ES-I3 (cell line): Measurements from ENCODE around the gene ACVRL1.

ENCODE experiments used
- H3K36me3 ChIP-seq: 2 replicates; pipeline ENCODE4 v1.6.1; 2013; ENCODE audit warnings: mild to moderate bottlenecking, low read length, control low read depth, moderate library complexity; ENCODE audit not compliant: insufficient read depth
- H3K4me1 ChIP-seq: 2 replicates; pipeline ENCODE4 v1.6.1; 2013; ENCODE audit warnings: mild to moderate bottlenecking, control low read depth, low read length; ENCODE audit not compliant: insufficient read depth
- H3K9ac ChIP-seq: 2 replicates; pipeline ENCODE4 v1.6.1; 2013; ENCODE audit warnings: low read depth, mild to moderate bottlenecking, low read length, moderate library complexity
- H3K9me3 ChIP-seq: 2 replicates; pipeline ENCODE4 v1.6.1; 2013; ENCODE audit warnings: mild to moderate bottlenecking, low read length, moderate library complexity; ENCODE audit not compliant: control insufficient read depth, insufficient read depth

The ACVRL1 gene

GRCh38 chr12:51944608-51945233, 37.4 kb downstream of the ACVRL1 start:
- no peak overlapping the region for H3K9ac ChIP-seq
- no peaks in the 10 kb centered on the region for H3K4me1 ChIP-seq
- no peaks in the 10 kb centered on the region for H3K36me3 ChIP-seq
- H3K9me3 ChIP-seq, result peaks cover 2% of the 10 kb centered on the region; the same call in 1 of the 2 replicates

DNA sequence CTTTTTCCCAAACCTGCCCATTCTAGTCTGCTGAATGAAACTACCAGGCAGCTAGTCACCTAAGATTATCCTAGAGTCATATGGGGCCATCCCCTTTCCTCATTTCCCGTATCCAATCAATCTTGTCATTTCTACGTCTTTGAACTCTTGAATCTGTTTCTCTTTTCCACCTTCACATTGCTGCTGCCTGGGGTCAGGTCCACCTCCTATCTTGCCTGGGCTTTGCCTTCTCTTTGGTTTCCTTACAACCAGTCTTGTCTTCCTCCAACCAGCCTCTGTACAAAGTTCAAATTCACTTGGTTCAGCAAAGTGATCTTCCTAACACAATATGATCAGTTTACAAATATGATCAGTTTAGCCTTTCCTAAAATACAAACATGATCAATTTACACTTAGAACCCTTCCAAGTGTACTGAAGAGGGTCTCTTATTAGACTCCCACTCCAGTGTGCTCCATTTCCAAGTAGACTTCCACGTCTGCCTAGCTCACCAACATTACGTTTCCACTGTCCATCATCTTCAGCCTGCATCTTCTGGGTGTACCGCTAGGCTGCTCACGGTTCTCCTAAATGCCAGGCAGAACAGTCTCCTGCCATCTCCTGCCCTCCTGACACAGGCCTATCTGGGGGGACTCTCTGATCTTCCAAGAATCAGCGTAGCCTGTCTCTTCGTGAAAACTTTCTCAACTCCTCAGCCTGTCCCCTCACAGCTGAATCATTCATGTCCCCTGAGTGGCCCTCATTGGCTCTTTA, 40.1 kb downstream of the ACVRL1 start:
- Histone ChIP-seq H3K4me1 (no peaks in the 10 kb centered on the region), H3K36me3 (no peaks in the 10 kb centered on the region), H3K9me3 (peaks cover 2% of the 10 kb centered on the region; the same call in 1 of the 2 replicates), H3K9ac (no peak overlapping the region)

GRCh38 chr12:51948066-51948465, 40.8 kb downstream of the ACVRL1 start:
- H3K9me3 ChIP-seq, result peaks cover 2% of the 10 kb centered on the region; the same call in 1 of the 2 replicates
- no peak overlapping the region for H3K9ac ChIP-seq
- no peaks in the 10 kb centered on the region for H3K36me3 ChIP-seq
- H3K4me1 ChIP-seq, result peaks cover 3% of the 10 kb centered on the region; the same call in 1 of the 2 replicates

DNA sequence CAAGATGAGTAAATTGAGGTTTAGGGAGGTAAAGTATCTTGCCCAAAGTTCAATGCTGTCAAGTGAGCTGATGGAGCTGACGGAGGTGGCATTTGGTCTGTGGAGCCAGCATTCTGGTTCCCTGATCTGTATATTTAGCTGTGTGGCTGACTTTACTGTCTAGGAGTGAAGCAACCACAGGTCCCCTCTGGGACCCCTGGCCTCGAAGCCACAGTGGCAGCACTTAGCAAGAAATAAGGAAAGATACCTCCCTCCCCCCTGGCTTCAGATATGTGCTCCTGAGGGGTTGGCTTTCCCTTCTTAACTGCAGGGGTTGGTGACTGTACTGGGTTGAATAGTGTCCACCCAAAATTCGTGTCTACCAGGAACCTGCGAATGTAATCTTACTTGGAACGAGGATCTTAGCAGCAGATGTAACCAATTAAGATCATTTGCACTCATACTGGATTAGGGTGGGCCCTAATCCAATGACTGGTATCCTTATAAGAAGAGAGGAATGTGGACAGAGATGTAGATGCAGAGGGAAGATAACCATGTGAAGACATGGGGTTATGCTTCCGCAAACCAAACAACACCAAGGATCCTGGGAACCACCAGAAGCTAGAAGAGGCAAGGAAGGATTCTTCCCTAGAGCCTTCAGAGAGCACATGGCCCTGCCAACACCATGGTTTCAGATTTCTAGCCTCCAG, 42.2 kb downstream of the ACVRL1 start:
- Histone ChIP-seq H3K9me3 (peaks cover 2% of the 10 kb centered on the region; the same call in 1 of the 2 replicates), H3K36me3 (no peaks in the 10 kb centered on the region), H3K9ac (no peak overlapping the region), H3K4me1 (peaks cover 6% of the 10 kb centered on the region; the same call in 1 of the 2 replicates)

DNA sequence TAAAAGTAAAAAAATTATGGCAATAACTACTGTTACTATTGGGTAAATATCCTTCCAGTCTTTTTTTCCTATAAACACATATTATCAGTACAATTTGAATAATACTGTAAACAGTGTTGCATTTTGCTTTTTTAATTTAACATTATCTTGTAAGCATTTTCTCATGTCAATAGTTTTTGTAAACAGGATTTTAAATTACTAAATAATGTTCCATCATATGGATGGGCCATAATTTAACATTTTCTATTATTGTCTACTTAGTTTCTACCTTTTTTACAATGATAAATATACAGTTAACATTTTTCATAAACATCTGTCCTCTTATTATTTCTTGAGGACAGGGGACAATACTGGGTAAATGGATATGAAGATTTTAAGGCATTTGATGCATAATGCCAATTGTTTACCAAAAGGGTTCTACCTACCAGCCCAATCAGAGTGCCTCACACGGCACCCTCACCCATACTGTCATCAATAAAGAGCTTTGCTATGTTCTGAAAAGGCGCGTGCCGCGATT, 43.4 kb downstream of the ACVRL1 start:
- Histone ChIP-seq H3K36me3 (no peaks in the 10 kb centered on the region), H3K9me3 (no peaks in the 10 kb centered on the region), H3K4me1 (peaks cover 6% of the 10 kb centered on the region; the same call in 1 of the 2 replicates), H3K9ac (peak overlapping the region; percentile 49)

DNA sequence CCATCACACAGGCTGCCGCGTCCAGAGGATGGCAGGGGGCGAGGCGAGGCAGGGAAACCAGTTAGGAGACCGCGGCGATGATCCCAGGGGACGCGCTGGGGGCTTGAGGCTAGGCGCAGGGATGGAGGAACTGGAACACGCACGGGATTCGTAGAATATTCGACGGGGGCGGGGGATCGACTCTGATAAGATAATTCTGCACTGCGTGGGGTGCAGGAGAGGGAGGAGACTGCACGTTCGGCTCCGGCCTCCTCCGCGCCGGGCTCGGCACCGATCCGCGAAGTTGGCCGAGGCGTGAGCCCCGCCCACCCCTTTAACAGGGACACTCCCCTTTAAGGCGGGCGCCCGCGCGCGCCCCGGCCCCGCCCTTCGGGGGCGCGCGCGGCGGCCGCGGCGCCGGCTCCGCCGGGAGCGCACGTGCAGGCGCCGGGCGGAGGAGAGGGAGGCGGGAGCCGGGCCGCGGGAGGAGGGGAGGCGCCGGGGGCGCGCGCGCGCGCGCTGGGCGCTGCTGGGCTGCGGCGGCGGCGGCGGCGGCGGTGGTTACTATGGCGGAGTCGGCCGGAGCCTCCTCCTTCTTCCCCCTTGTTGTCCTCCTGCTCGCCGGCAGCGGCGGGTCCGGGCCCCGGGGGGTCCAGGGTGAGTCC, 44.0 kb downstream of the ACVRL1 start, which contains the start of gene ACVR1B:
Gene ACVR1B, plus strand, starts transcription at position 501 of the 644 bp plus-strand sequence. Its CDS starts 45 bp downstream, at position 546.
- H3K4me1 ChIP-seq, result peaks cover 6% of the 10 kb centered on the region; the same call in 1 of the 2 replicates
- no peaks in the 10 kb centered on the region for H3K9me3 ChIP-seq
- H3K36me3 ChIP-seq, result no peaks in the 10 kb centered on the region
- H3K9ac ChIP-seq, result peak within 1 kb of the TSS; percentile 90

GRCh38 chr12:51951843-51952722, 44.8 kb downstream of the ACVRL1 start:
- Histone ChIP-seq H3K9ac (peak overlapping the region; percentile 90), H3K4me1 (peaks cover 6% of the 10 kb centered on the region; the same call in 1 of the 2 replicates), H3K36me3 (no peaks in the 10 kb centered on the region)

DNA sequence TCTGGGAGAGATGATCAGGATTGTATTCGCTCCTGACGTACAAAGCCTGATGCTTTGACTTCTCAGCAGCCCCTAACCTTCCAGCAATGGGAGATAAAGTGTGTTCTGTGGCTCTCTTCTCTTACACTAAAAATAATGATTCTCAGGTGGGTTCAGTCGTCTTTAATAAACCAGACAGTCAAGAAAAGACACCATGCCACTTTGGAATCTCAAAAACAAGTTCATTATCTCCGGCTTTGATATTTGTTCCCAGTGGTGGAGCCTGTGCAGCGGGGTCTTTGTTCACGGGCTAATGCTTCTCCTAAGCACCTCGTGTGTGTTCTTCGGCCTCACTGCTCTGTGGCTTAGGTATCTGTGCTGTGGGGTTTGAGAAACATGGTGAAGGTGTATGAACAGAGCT, 45.8 kb downstream of the ACVRL1 start:
- H3K9ac ChIP-seq, result peak overlapping the region; percentile 90; the same call in 1 of the 2 replicates
- H3K9me3 ChIP-seq, result no peaks in the 10 kb centered on the region
- no peaks in the 10 kb centered on the region for H3K36me3 ChIP-seq
- peaks cover 6% of the 10 kb centered on the region; the same call in 1 of the 2 replicates for H3K4me1 ChIP-seq

More at GRCh38 chr12:51951843-51952722, 44.8 kb downstream of the ACVRL1 start:
- no peaks in the 10 kb centered on the region for H3K9me3 ChIP-seq

DNA sequence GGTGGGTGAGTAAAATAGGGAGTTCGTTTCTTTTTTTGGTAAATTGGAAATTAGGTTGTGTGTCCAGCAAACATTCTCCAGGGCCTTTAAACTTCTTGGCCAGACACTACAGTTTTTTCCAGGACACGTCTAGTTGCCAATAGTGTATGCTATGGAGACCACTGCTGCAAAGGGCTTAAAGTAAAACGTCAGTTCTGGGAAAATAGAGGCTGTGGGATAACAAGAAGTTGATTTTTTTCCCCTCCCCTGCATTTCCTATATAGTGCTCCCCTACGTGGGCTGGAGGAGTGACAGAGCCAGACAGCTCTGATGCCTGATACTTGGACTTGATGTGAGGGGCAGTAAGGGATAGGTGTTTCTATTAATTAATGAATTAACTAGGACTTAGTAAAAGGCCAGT, 46.6 kb downstream of the ACVRL1 start:
- H3K4me1 ChIP-seq, result peaks cover 6% of the 10 kb centered on the region; the same call in 1 of the 2 replicates
- no peaks in the 10 kb centered on the region for H3K36me3 ChIP-seq
- no peak overlapping the region for H3K9ac ChIP-seq
- H3K9me3 ChIP-seq, result no peaks in the 10 kb centered on the region

GRCh38 chr12:51954561-51955361, 47.5 kb downstream of the ACVRL1 start:
- H3K36me3 ChIP-seq, result no peaks in the 10 kb centered on the region
- peaks cover 6% of the 10 kb centered on the region; the same call in 1 of the 2 replicates for H3K4me1 ChIP-seq
- H3K9ac ChIP-seq, result no peak overlapping the region
- H3K9me3 ChIP-seq, result no peaks in the 10 kb centered on the region

GRCh38 chr12:51955702-51956101, 48.4 kb downstream of the ACVRL1 start:
- H3K4me1 ChIP-seq, result peaks cover 6% of the 10 kb centered on the region; the same call in 1 of the 2 replicates
- no peak overlapping the region for H3K9ac ChIP-seq
- H3K9me3 ChIP-seq, result no peaks in the 10 kb centered on the region

GRCh38 chr12:51958542-51958941, 51.2 kb downstream of the ACVRL1 start:
- H3K4me1 ChIP-seq, result no peaks in the 10 kb centered on the region

More at GRCh38 chr12:51955702-51956101, 48.4 kb downstream of the ACVRL1 start:
- H3K36me3 ChIP-seq, result no peaks in the 10 kb centered on the region

More at GRCh38 chr12:51958542-51958941, 51.2 kb downstream of the ACVRL1 start:
- no peak overlapping the region for H3K9ac ChIP-seq
- H3K36me3 ChIP-seq, result no peaks in the 10 kb centered on the region
- H3K9me3 ChIP-seq, result no peaks in the 10 kb centered on the region
